ENCODE measurements around the gene OTUB2. TPM values are rescaled to one million over a fixed set of nuclear protein-coding genes. Genes with fewer than 3 reads are reported as not detected.

OTUB2 gene
- total RNA-seq, 2 experiments from 2014 or later, result 0.25 to 0.29 TPM

GRCh38 chr14:94089479-94089878 lies 63.3 kb downstream of the OTUB2 start:
- Mint-ChIP-seq H3K4me3 (no peak overlapping the region), H3K27me3 (no peaks in the 10 kb centered on the region), H3K9me3 (peaks cover 1% of the 10 kb centered on the region), H3K4me1 (ENCODE audit: low read depth) (no peaks in the 10 kb centered on the region), H3K27ac (no peak overlapping the region), H3K36me3 (ENCODE audit: low read depth) (no peaks in the 10 kb centered on the region)
- CTCF ChIA-PET, result interaction anchor here (1.9 kb wide), 1 partner anchor 53 kb away, joined by 8 read pairs; no protein-coding TSS in a partner anchor
- ATAC-seq (no peak), DNase-seq (no peak)
- intact Hi-C loops (cut with micrococcal nuclease), result no loop called here
- TF ChIP-seq CTCF (IDR thresholded peaks at IDR 0.05), result no peak
- POLR2A ChIA-PET, result no interaction called here

GRCh38 chr14:94093418-94093817 lies 67.3 kb downstream of the OTUB2 start:
- H3K4me3 Mint-ChIP-seq, result no peak overlapping the region
- ChIA-PET POLR2A (interaction anchor here (0.6 kb wide), 1 partner anchor 69 kb away, joined by 3 read pairs; no protein-coding TSS in a partner anchor), CTCF (interaction anchor here (3.6 kb wide), 1 partner anchor 43 kb away, joined by 9 read pairs; no protein-coding TSS in a partner anchor)
- DNase-seq (no peak), ATAC-seq (no peak)
- H3K9me3 Mint-ChIP-seq, result no peaks in the 10 kb centered on the region
- H3K27ac Mint-ChIP-seq, result no peak overlapping the region
- intact Hi-C loops (cut with micrococcal nuclease), result no loop called here
- no peaks in the 10 kb centered on the region for H3K27me3 Mint-ChIP-seq
- TF ChIP-seq CTCF (IDR thresholded peaks at IDR 0.05), result no peak
- no peaks in the 10 kb centered on the region for H3K4me1 Mint-ChIP-seq (ENCODE audit: low read depth)
- H3K36me3 Mint-ChIP-seq (ENCODE audit: low read depth), result no peaks in the 10 kb centered on the region

- no peaks in the 10 kb centered on the region for H3K36me3 Mint-ChIP-seq (ENCODE audit: low read depth)
- CTCF ChIA-PET, result no interaction called here
- POLR2A ChIA-PET, result no interaction called here
- H3K9me3 Mint-ChIP-seq, result no peaks in the 10 kb centered on the region
- no peak for ATAC-seq
- no peak overlapping the region for H3K27ac Mint-ChIP-seq
- DNase-seq, result no peak
- no peak for TF ChIP-seq CTCF (IDR thresholded peaks at IDR 0.05)
- no peak overlapping the region for H3K4me3 Mint-ChIP-seq
- no peaks in the 10 kb centered on the region for H3K4me1 Mint-ChIP-seq (ENCODE audit: low read depth)
- intact Hi-C loops (cut with micrococcal nuclease), result no loop called here
- no peaks in the 10 kb centered on the region for H3K27me3 Mint-ChIP-seq
These were observed 71.0 kb downstream of the OTUB2 start for GRCh38 chr14:94097091-94097490.

Other genes with a start within 250 kb of the OTUB2 start
- gene PRIMA1, start 237.9 kb upstream of the OTUB2 start, total RNA-seq, result not detected
- gene FAM181A, start 99.0 kb upstream of the OTUB2 start, total RNA-seq, result not detected
- gene ASB2, start 49.8 kb upstream of the OTUB2 start, total RNA-seq, result 10 to 100 TPM; 11.7 to 12.7 TPM
- gene CCDC197, start 29.0 kb upstream of the OTUB2 start, total RNA-seq, result not detected
- gene DDX24, start 54.9 kb downstream of the OTUB2 start, total RNA-seq, result 100 to 1,000 TPM; 272 to 275 TPM
- gene IFI27L1, start 55.0 kb downstream of the OTUB2 start, total RNA-seq, result 10 to 100 TPM; 21.9 to 23.3 TPM
- 1 to 10 TPM in 1 of 2 experiments, under 1 TPM in 1; 0.86 to 4.1 TPM for gene IFI27, start 84.4 kb downstream of the OTUB2 start, total RNA-seq
- gene IFI27L2, start 103.3 kb downstream of the OTUB2 start, total RNA-seq, result 10 to 100 TPM; 43.0 to 44.5 TPM
- gene PPP4R4, start 148.0 kb downstream of the OTUB2 start, total RNA-seq, result 1 to 10 TPM in 1 of 2 experiments, under 1 TPM in 1; 0.63 to 1.2 TPM